ENCODE results near the gene TIGD3.

TIGD3 gene

GRCh38 chr11:65378928-65379638, 24.5 kb downstream of the TIGD3 start:
- no CpG with 5 or more reads among the region's 14 CpGs for WGBS, 2 donors (ENCODE audit: extremely low coverage in 2 of 2, insufficient read length in 2 of 2, insufficient replicate concordance in 1 of 2)

DNA sequence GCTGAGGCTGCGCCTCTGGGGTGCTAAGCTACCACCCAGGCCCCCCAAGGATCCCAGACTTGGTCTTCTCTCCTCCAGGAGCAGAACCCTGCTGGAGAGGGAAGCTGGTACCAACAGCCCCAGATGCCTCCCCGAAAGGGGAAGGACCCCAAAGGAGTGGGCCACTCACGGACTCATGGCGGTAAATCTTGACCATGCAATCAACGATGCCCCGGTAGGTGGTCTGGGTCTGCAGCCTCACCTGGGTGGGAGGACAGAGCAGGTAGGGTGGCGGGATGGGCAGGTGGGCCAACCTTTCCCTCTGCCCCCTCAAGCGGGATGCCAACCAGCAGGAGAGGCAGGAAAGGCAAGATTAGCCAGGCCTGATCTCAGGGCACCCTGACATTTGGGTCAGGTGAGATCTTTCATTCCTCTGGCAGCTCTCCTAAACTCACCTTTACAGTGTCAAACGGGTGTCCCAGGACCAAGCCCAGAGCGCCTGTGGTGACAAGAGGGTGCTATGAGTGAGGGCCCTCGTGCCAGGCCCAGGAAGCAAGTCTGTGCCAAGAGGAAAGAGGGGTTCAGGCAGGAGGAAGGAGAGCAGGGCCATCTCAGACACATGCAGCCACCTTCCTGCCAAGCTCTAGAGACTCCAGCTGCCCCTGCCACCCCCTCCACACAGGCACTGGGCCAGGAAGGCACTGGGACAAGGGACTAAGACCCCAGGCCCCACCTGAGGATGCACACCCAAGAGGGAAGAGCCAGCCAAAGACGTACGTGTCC, 25.3 kb downstream of the TIGD3 start:
- Histone ChIP-seq H3K23ac (ENCODE audit: low read depth, low read length, poor library complexity) (no peak overlapping the region), H3K79me1 (ENCODE audit: low read depth, low read length) (no peaks in the 10 kb centered on the region), H3K4me3 (ENCODE audit: low read length in 2 of 2) (no peak overlapping the region), H3K18ac (ENCODE audit: low read length) (no peak overlapping the region), H3K9ac (ENCODE audit: low read depth, low read length, poor library complexity) (no peak overlapping the region), H4K8ac (ENCODE audit: low read depth, low read length) (no peak overlapping the region), H2BK5ac (ENCODE audit: low read length) (no peak overlapping the region), H3K27me3 (ENCODE audit: control insufficient read depth in 3 of 3, insufficient read depth in 3 of 3, low read depth in 1 of 3, low read length in 3 of 3) (peaks cover 0 to 13% (median 0%) of the 10 kb centered on the region in 3 experiments), H2AFZ (ENCODE audit: low read length) (no peak overlapping the region), H2BK12ac (ENCODE audit: low read length) (no peak overlapping the region), H2BK120ac (ENCODE audit: low read depth, low read length) (peak overlapping the region; percentile 36), H3K4ac (ENCODE audit: low read length) (no peak overlapping the region), H2BK15ac (ENCODE audit: low read length) (peak overlapping the region; percentile 73), H3K4me1 (ENCODE audit: control insufficient read depth in 2 of 2, insufficient read depth in 1 of 2, low read depth in 1 of 2, low read length in 2 of 2) (peaks cover 12 to 14% of the 10 kb centered on the region in 2 donors), H3K14ac (ENCODE audit: low read length) (no peak overlapping the region), H3K9me3 (replicated peaks in 1 of 2; ENCODE audit: control insufficient read depth in 2 of 2, insufficient read depth in 1 of 2, low read depth in 1 of 2, low read length in 2 of 2) (peaks cover 0 to 2% of the 10 kb centered on the region in 2 donors), H3K4me2 (ENCODE audit: insufficient read depth, low read length, poor library complexity, severe bottlenecking) (no peak overlapping the region), H3K36me3 (replicated peaks in 1 of 2; ENCODE audit: control insufficient read depth in 2 of 2, insufficient read depth in 2 of 2, low read length in 2 of 2) (no peaks in the 10 kb centered on the region), H3K27ac (replicated peaks; ENCODE audit: low read length) (no peak overlapping the region), H4K91ac (ENCODE audit: low read depth, low read length, poor library complexity) (no peak overlapping the region), H2AK5ac (ENCODE audit: low read depth, low read length) (peak overlapping the region; percentile 68)
- whole genome bisulfite sequencing, 2 donors (ENCODE audit: extremely low coverage in 2 of 2, insufficient read length in 2 of 2, insufficient replicate concordance in 1 of 2), result no CpG with 5 or more reads among the region's 13 CpGs
- no peak for DNase-seq (ENCODE audit: low spot score)

More at GRCh38 chr11:65378928-65379638, 24.5 kb downstream of the TIGD3 start:
- peaks cover 12 to 14% of the 10 kb centered on the region in 2 donors for H3K4me1 ChIP-seq (ENCODE audit: control insufficient read depth in 2 of 2, insufficient read depth in 1 of 2, low read depth in 1 of 2, low read length in 2 of 2)
- no peak overlapping the region for H3K4me2 ChIP-seq (ENCODE audit: insufficient read depth, low read length, poor library complexity, severe bottlenecking)
- no peak overlapping the region for H2AFZ ChIP-seq (ENCODE audit: low read length)
- H3K9ac ChIP-seq (ENCODE audit: low read depth, low read length, poor library complexity), result no peak overlapping the region
- H2BK12ac ChIP-seq (ENCODE audit: low read length), result no peak overlapping the region
- H2BK15ac ChIP-seq (ENCODE audit: low read length), result peak overlapping the region; percentile 45
- no peak overlapping the region for H2BK5ac ChIP-seq (ENCODE audit: low read length)
- no peak overlapping the region for H3K4ac ChIP-seq (ENCODE audit: low read length)
- H3K4me3 ChIP-seq (ENCODE audit: low read length in 2 of 2), result no peak overlapping the region
- H3K27ac ChIP-seq (replicated peaks; ENCODE audit: low read length), result no peak overlapping the region
- H3K9me3 ChIP-seq (replicated peaks in 1 of 2; ENCODE audit: control insufficient read depth in 2 of 2, insufficient read depth in 1 of 2, low read depth in 1 of 2, low read length in 2 of 2), result peaks cover 0 to 2% of the 10 kb centered on the region in 2 donors
- no peak overlapping the region for H3K14ac ChIP-seq (ENCODE audit: low read length)
- H2BK120ac ChIP-seq (ENCODE audit: low read depth, low read length), result peak overlapping the region; percentile 36
- H3K23ac ChIP-seq (ENCODE audit: low read depth, low read length, poor library complexity), result peak overlapping the region; percentile 75
- H3K36me3 ChIP-seq (replicated peaks in 1 of 2; ENCODE audit: control insufficient read depth in 2 of 2, insufficient read depth in 2 of 2, low read length in 2 of 2), result no peaks in the 10 kb centered on the region
- peaks cover 0 to 13% (median 0%) of the 10 kb centered on the region in 3 experiments for H3K27me3 ChIP-seq (ENCODE audit: control insufficient read depth in 3 of 3, insufficient read depth in 3 of 3, low read depth in 1 of 3, low read length in 3 of 3)
- H3K79me1 ChIP-seq (ENCODE audit: low read depth, low read length), result no peaks in the 10 kb centered on the region
- no peak overlapping the region for H4K8ac ChIP-seq (ENCODE audit: low read depth, low read length)
- peak overlapping the region; percentile 82 for H4K91ac ChIP-seq (ENCODE audit: low read depth, low read length, poor library complexity)
- H2AK5ac ChIP-seq (ENCODE audit: low read depth, low read length), result peak overlapping the region; percentile 61
- DNase-seq (ENCODE audit: low spot score), result no peak
- peak overlapping the region; percentile 1 for H3K18ac ChIP-seq (ENCODE audit: low read length)

DNA sequence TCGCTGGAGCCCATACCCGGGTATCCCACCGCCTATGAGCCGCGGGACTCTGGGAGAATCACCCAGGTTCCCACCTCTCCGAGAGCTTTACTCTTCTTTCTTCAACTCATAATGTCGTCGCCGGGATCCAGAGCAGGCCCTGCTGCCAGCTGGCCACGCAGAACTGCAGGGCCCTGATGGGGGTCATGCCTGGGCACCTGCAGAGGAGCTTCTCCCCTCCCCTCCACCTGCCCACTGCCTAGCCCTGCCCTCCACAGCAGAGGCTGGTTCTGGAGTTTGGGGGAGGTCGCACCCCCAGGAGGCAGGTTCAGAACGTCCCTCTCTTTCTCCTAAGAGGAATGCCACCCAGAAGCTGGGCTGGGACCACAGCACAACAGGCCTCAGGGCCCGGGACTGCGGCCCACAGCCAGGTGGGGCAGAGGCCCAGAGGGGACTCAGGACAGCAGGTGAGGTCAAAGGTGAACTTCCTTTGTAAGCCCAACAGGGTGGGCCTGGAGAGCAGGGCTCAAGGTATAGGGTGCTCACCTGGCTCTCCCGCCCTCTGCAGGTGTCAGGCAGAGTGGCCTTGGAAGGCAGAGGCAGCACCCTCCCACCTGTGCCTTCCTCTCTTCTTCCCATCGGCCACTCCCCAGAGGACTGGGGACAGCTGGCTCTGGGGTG, 26.0 kb downstream of the TIGD3 start:
- H3K4me1 ChIP-seq (ENCODE audit: control insufficient read depth in 2 of 2, insufficient read depth in 1 of 2, low read depth in 1 of 2, low read length in 2 of 2), result peaks cover 12 to 14% of the 10 kb centered on the region in 2 donors

More for the DNA sequence above, 26.0 kb downstream of the TIGD3 start:
- Histone ChIP-seq H3K4ac (ENCODE audit: low read length) (no peak overlapping the region), H3K27me3 (ENCODE audit: control insufficient read depth in 3 of 3, insufficient read depth in 3 of 3, low read depth in 1 of 3, low read length in 3 of 3) (peaks cover 0 to 7% (median 0%) of the 10 kb centered on the region in 3 experiments), H2AFZ (ENCODE audit: low read length) (no peak overlapping the region), H3K4me2 (ENCODE audit: insufficient read depth, low read length, poor library complexity, severe bottlenecking) (no peak overlapping the region), H2BK120ac (ENCODE audit: low read depth, low read length) (no peak overlapping the region), H3K79me1 (ENCODE audit: low read depth, low read length) (no peaks in the 10 kb centered on the region), H3K9ac (ENCODE audit: low read depth, low read length, poor library complexity) (no peak overlapping the region), H2AK5ac (ENCODE audit: low read depth, low read length) (peak overlapping the region; percentile 68), H2BK12ac (ENCODE audit: low read length) (peak overlapping the region; percentile 52), H3K14ac (ENCODE audit: low read length) (no peak overlapping the region), H4K8ac (ENCODE audit: low read depth, low read length) (no peak overlapping the region), H3K27ac (replicated peaks; ENCODE audit: low read length) (no peak overlapping the region), H3K23ac (ENCODE audit: low read depth, low read length, poor library complexity) (no peak overlapping the region), H3K36me3 (replicated peaks in 1 of 2; ENCODE audit: control insufficient read depth in 2 of 2, insufficient read depth in 2 of 2, low read length in 2 of 2) (no peaks in the 10 kb centered on the region), H3K9me3 (replicated peaks in 1 of 2; ENCODE audit: control insufficient read depth in 2 of 2, insufficient read depth in 1 of 2, low read depth in 1 of 2, low read length in 2 of 2) (no peaks in the 10 kb centered on the region), H2BK15ac (ENCODE audit: low read length) (peak overlapping the region; percentile 73), H2BK5ac (ENCODE audit: low read length) (peak overlapping the region; percentile 46), H3K4me3 (ENCODE audit: low read length in 2 of 2) (no peak overlapping the region), H4K91ac (ENCODE audit: low read depth, low read length, poor library complexity) (no peak overlapping the region), H3K18ac (ENCODE audit: low read length) (peak overlapping the region; percentile 78)
- DNase-seq (ENCODE audit: low spot score), result no peak
- WGBS, 2 donors (ENCODE audit: extremely low coverage in 2 of 2, insufficient read length in 2 of 2, insufficient replicate concordance in 1 of 2), result no CpG with 5 or more reads among the region's 16 CpGs
